Esophagus mucosa (tissue), 1 donor: ENCODE data around the gene ZBED1. TPM values are rescaled to one million over a fixed set of nuclear protein-coding genes. Genes with fewer than 3 reads are reported as not detected.
"Not testable (repeated sequence)": the region's sequence is repeated elsewhere in the genome, so short reads cannot be mapped to it uniquely, and the experiment has no call there.

Source experiments
- ATAC-seq: fragments of 200-7000 bp; cut with Tn5 transposase; one replicate; pipeline ENCODE4 v1.9.1; 2020
- total RNA-seq: library from RNA; stranded (reverse); gene quantifications from one replicate; pipeline ENCODE4 v1.2.4, GENCODE V29; 2023
- donor health status: DM: yes; HTN: yes; CAD: no.

ZBED1 gene
- total RNA-seq: 16.0 TPM

DNA sequence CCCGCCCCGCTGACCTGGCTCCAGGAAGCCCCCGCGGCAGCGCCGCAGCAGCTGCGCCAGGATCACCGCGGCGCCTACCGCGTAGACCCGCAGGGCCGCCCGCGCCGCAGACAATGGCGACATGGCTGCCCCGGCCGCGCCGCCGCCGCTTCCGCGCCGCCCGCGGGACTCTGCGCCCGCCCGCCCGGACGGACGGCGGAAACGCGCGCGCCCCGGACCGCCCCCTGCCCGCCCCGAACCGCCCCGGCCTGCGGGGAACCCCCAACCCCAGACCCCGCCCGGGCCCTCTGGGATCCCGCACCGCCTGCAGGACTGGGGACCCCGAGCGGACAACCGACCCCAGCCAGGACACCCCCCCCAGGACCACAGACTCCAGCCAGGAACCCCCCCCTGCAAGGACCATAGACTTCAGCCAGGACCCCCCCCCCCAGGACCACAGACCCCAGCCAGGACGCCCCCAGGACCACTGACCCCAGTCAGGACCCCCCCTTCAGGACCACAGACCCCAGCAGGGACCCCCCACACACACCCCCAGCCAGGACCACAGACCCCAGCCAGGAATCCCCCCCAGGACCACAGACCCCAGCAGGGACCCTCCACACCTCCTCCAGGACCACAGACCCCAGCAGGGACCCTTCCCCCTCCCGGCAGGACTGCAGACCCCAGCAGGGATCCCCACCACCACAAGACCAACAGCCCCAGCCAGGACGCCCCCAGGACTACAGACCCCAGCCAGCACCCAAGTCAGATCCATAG lies at the start of gene ZBED1, which contains the start of gene DHRSX:
TSS of gene ZBED1 (minus strand) at position 174 of the 756 bp plus-strand sequence. CDS start 10,257 bp downstream, outside the sequence.
TSS of gene DHRSX (minus strand) at position 174 of the 756 bp plus-strand sequence. CDS start at position 123, 51 bp downstream.
- peak; percentile 48 for ATAC-seq

DNA sequence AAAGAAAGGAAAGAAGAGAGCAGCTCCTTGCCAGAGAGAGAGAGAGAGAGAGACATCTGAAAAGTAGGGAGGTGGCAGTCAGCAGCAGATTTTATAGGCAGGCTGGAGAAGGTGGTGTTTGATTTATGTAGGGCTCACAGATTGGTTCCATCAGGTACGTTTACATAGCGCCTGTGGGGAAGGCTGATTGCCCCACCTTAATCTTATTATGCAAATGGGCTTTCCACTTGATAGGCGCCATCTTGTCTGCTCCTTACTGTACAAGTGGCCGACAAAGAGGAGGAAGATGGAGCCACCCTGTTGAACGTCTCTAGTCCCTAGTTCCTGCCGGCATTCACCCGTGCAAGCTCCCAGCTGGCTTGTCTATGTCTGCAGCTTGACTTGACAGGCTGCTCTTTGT lies 49.1 kb upstream of the ZBED1 start:
- ATAC-seq: no peak

DNA sequence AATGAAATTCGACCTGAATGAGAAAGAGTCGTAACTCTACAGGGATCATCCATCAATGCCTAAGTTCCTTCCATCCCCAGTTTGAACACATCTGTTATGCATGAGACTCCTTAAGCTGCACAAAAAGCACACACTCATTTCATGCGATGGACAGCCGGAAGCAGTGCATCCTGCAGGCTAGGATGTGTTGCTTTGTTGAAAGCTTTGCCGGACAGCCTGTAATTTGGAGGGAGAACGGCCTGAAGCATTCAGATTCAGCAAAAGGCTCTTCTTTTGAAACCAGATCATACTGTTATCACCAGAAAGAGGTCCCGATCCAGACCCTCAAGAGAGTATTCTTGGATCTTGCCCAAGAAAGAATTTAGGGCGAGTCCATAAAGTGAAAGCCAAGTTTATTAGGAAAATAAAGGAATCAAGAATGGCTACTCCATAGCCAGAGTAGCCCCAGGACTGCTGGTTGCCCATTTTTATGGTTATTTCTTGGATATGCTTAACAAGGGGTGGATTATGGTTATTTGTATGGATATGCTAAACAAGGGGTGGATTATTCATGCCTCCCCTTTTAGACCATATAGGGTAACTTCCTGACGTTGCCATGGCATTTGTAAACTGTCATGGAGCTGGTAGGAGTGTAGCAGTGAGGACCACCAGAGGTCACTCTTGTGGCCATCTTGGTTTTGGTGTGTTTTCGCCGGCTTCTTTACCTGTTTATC lies 48.1 kb upstream of the ZBED1 start:
- no peak for ATAC-seq

DNA sequence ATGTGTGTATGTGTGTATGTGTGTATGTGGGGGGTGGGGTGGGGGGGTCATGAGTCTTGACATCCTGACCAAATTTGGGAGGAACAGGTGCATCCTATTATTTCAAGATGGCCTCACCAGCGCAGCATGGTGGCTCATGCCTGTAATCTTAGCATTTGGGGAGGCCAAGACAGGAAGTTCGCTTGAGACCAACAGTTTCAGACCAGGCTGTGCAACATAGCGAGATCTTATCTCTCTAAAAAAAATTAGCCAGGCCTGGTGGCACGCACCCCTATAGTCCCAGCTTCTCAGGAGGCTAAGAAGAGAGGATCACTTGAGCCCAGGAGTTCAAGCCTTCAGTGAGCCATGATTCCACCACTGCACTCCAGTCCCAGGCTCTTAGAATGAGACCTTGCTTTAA lies 47.0 kb upstream of the ZBED1 start:
- ATAC-seq: no peak

DNA sequence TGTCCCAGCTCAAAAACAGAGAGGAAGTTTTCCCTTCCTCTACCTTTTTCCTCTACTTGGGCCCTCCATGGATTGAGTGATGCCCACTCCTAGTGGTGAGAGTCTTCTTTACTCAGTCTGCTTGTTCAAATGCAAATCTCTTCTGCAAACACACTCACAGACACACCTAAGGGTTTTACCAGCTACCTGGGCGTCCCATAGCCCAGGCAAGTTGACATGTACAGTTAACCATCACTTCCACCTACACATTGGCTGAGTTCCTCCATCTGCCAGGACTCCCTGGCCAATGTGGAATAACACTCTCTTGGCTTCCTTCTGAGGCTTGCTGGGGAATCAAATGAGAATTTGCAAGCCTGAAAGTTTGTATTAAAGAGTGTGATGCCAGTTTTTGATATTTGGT lies 45.7 kb upstream of the ZBED1 start:
- ATAC-seq: no peak

DNA sequence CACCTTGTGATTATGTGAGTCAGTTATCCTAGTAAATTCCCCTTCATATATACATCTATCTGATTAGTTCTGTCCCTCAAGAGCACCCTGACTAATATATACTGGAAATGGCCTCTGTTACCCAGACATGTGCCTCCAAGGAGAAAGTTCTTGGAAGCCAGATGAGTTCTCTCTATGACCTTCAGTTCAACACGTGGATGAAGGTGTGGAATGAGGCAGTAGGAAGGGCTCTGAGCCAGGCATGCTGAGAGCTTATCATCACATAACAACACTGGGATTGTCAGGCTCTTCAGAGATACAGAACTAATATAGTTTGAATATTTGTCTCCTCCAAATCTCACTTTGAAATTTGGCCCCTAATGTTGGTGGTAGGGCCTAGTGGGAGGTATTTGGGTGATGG lies 44.4 kb upstream of the ZBED1 start:
- no peak for ATAC-seq

DNA sequence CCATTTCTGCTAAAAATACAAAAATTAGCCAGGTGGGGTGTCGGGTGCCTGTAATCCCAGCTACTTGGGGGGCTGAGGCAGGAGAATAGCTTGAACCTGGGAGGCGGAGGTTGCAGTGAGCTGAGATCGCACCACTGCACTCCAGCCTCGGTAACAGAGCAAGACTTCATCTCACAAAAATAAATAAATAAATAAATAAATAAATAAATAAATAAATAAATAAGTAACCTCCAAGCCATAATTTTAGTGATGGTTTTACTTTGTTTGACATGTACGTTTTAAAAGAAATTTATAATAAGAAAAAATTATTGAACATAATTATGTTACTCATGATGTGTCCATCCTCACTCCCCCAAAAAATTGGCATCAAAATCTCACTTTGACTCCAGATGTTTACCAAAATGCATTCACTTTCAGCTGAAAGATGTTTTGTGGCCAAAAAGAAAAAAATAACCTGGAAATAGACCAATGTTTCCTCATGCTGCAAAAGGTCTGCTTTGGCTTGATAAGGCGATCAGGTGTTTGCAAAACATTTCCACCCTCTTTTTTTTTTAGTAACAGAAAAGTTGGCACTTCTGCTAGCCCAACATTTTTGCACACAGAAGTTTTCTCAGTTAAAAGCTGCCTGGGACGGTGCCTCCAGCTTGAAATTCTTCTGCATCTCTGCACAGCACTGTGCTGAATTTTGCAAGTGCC lies 42.2 kb upstream of the ZBED1 start:
- no peak for ATAC-seq

DNA sequence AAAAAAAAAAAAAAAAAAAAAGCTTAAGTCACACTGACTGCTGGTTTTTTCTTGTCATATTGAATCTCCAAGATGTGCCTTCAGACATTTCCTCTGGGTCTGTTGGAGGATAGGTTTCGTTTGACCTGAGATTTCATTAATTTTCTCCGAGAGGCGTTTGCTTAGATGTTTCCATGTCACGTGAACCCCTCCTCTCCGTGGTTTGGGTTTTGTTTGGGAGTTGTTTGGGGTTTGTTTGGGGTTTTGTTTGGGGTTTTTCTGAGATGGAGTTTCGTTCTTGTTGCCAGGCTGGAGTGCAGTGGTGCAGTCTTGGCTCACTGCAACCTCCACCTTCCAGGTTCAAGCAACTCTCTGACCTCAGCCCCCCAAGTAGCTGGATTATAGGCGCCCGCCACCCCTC lies 40.8 kb upstream of the ZBED1 start:
- ATAC-seq: no peak

DNA sequence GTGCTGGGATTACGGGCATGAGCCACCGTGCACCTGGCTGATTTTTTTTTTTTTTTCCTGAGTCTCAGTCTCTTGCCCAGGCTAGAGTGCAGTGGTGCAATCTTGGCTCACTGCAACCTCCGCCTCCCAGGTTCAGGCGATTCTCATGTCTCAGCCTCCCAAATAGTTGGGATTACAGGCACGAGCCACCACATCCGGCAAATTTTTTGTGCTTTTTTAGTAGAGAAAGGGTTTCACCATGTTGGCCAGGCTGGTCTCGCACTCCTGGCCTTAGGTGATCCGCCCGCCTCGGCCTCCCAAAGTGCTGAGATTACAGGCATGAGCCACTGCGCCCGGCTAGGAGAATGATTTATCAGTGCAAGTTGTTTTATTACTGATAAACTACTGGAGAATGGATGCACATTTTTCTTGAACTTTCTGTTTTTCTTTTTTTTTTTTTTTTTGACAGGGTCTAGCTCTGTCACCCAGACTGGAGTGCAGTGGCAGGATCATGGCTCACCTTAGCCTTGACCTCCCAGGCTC lies 39.7 kb upstream of the ZBED1 start:
- no peak for ATAC-seq

DNA sequence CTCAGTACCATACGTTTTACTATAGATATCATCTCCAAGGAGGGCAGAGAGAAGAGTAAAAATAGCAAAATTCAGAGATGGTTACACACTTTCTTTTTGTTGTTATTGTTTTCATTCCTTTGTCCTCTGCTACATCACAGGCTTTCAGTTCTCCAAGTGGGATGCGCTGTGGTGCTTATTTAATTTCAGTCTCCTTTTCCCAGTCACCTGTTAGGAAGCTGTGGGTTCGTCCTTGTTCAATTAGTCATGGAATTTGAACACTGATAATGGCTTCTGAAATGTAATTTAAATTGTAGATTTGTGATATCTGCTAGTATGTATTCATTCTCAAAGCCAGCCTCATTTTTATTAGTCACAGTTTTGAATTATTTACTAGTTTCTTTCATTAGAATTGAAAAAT lies 38.8 kb upstream of the ZBED1 start:
- ATAC-seq: no peak

DNA sequence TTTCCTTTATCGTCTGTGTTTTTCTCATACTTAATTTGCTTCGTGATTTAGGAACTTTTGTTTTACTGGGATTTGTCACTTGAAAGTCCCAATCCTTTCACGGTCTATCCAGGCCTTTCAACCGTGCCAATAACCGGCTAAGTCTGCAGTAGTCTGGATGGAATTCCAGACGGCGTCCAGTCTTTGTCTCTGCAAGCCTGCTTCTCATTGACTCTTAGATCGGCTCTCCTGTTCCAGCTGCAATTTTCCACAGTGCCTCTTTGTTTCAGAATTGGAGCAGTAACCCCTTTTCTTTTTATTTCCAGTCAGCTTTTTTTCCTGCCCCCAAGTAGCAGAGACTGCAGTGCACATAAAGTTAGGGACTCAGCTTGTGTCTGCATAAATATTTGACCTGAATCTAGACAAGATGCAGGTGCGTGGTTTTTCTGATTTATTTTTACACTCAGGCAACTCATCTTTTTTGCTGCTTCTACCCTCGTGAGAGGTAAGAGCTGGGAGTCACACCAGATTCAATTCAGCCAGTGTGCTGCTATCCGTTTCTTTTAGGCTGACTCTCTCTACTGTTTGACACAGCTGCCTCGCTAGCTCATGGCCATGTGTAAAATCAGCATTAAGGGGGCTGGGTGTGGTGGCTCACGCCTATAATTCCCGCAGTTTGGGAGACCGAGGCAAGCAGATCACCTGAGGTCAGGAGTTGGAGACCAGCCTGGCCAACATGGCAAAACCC lies 37.4 kb upstream of the ZBED1 start:
- ATAC-seq: no peak

DNA sequence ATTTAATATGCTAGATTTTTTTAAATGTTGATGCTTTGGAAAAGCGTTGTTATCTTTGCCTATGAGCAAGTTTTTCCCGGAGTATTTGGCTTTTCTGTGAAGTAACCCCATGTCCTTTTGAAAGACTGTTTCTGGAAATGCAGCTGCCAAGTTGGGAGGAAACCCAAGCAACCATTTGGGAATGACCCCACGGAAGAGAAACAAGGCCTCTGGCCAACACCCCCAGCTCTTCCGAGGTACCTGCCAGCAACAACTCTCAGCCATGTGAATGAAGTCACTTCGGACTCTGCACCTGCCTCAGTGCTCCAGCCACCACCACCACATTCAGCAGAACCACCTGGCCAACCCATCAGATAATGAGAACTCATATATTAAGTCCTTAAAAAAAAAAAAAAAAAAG lies 36.2 kb upstream of the ZBED1 start:
- ATAC-seq: no peak

DNA sequence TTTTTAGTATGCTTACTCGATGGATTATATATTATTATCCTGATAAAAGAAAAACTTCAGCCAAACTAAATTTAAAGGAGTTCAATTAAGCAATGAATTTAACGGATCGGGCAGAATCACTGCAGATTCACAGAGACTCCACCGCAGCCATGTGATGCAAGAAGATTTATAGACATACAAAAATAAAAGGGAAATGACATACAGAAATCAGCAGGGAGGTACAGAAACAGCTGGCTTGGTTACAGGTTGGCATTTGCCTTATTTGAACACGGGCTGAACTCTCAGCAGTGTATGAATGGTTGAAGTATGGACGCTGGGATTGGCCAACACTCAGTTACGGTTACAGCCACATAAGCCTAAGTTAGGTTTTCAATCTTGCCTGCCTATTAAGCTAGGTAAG lies 35.4 kb upstream of the ZBED1 start:
- no peak for ATAC-seq

DNA sequence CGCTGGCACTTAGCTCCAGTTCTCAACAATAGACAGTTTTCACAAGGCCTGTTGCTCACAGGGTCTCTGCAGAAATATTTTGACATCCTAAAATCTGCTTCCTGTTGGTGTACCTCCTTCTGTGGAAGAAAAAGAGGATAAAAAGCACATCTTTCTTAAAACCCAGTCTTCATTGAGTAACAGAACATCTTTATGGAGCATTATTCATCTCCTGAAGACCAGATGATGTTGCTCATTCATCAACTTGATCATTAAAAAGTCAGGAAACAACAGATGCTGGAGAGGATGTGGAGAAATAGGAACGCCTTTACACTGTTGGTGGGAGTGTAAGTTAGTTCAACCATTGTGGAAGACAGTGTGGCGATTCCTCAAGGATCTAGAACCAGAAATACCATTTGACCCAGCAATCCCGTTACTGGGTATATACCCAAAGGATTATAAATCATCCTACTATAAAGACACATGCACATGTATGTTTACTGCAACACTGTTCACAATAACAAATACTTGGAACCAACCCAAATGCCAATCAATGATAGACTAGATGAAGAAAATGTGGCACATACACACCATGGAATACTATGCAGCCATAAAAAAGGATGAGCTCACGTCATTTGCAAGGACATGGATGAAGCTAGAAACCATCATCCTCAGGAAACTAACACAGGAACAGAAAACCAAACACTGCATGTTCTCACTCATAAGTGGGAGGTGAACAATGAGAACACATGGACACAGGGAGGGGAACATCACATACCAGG lies 33.7 kb upstream of the ZBED1 start:
- not testable (repeated sequence) for ATAC-seq

DNA sequence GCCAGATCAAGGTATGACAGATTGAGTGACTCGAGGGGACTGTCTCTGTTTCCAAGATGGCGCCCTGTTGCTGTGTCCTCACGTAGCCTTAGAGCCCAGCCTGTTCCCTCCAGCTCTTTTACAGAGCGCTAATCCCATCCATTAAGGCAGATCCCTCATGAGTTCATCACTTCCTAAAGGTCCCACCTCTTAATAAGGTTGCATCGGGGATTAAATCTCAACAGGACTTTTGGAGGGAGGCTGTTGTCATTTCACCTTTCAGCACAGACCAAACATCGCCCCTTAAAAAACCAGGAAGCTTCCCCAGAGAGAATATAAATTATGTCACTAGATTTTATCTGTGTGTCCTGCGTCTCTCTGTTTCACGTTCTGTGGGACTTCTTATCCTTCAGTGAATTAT lies 32.6 kb upstream of the ZBED1 start:
- no peak for ATAC-seq

DNA sequence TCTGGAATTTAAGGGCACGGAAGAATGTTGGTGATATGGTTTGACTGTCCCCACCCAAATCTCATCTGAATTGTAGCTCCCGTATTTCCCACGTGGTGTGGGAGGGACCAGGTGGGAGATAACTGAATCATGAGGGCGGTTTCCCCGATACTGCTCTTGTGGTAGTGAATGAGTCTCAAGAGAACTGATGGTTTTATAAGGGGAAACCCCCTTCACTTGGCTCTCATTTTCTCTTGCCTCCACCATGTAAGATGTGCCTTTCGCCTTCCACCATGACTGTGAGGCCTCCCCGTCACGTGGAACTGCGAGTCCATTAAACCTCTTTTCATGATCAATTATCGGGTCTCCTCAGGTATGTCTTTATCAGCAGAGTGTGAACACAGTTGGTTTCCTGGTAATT lies 25.6 kb upstream of the ZBED1 start:
- no peak for ATAC-seq

DNA sequence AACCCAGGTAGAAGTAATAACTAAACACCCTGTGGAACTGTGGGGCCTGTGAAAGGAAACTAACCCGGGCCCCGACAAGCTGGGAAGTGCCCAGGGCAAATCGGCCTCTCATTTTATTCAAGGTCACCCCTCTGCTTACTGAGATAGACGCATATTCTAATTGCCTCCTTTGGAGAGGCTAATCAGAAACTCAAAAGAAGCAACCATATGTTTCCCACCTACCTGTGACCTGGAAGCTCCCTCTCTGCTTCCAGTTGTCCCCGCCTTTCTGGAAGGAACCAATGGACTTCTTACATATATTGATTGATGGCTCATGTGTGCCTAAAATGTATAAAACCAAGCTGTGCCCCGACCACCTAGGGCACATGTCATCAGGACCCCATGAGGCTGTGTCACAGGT lies 23.1 kb upstream of the ZBED1 start:
- no peak for ATAC-seq

DNA sequence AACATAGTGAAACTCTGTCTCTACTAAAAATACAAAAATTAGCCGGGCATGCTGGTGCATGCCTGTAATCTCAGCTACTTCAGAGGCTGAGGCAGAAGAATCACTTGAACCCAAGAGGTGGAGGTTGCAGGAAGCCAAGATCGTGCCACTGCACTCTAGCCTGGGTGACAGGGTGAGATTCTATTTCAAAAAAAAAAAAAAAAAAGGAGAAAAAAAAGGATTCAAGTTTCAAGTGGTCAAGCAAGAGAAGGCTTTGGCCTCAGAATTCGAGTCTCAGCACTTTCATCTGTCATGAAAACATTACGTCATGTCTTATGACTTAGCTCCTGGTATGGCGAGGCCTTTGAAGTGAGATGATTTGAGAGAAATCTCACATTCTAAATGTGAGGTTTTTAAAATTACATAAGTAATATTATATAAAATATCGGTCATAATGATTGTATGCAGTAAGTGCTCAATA lies 21.2 kb upstream of the ZBED1 start:
- no peak for ATAC-seq

DNA sequence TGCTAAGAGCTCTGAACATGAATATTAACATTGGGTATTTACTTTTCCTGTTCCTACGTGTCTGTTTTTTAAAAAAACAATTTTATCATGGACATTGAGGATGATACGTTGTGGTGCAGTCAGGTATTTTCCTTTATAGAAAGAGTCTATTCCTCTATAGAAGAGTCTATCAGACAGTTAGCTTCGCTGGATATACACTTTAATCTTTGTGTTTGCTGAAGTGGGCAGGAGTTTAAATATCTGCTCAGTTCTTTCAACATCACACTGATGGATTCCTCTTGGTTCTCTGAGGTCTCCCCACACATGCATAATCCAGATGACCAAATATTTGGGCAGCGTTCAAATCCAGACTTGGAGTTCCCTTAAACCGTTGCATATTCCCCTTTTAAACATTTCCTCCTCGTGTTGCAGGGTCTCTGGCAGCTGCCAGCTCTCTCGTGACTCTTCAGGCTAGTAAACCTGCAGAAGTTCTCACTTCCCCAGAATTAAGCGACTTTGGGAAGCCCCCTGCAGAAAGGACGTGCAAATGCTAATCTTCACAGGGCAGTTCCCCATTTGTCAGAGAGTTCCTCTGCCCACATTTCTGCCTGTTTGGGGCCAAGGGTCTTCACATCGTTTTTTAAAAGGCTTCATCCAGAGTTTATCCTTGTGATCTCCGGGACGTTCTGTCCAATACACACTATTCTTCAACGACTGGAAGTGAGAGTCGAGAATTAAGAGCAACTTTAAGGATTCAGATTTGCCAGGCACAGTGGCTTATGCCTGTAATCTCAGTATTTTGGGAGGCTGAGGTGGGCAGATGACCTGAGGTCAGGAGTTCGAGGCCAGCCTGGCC lies 20.5 kb upstream of the ZBED1 start:
- ATAC-seq: no peak

DNA sequence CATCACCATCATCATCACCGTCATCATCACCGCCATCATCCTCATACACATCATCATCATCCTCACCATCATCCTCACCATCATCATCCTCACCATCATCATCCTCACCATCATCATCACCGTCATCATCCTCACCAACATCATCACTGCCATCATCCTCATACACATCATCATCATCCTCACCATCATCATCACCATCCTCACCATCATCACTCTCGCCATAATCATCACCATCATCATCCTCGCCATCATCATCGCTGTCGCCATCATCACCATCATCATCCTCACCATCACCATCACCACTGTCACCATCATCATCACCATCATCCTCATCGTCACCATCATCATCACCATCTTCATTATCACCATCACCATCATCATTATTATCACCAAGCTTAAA lies 19.8 kb upstream of the ZBED1 start:
- no peak for ATAC-seq

DNA sequence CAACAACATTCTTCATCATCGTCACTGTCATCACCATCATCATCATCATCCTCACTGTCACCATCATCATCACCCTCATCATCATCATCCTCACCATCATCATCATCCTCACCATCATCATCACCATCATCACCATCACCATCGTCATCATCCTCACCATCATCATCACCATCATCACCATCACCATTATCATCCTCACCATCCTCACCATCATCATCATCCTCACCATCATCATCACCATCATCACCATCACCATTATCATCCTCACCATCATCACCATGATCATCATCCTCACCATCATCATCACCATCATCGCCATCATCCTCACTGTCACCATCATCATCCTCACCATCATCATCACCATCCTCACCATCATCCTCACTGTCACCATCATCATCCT lies 18.9 kb upstream of the ZBED1 start:
- not testable (repeated sequence) for ATAC-seq
